AG08396 (cell line): ENCODE data around the gene TLX3.
"Not testable (repeated sequence)": the region's sequence is repeated elsewhere in the genome, so short reads cannot be mapped to it uniquely, and the experiment has no call there.

ENCODE experiments used
- DNase-seq: peaks from one replicate; pipeline ENCODE4 v3.0.0; 2012; ENCODE audit warnings: low spot score, mixed read lengths

TLX3 gene

DNA sequence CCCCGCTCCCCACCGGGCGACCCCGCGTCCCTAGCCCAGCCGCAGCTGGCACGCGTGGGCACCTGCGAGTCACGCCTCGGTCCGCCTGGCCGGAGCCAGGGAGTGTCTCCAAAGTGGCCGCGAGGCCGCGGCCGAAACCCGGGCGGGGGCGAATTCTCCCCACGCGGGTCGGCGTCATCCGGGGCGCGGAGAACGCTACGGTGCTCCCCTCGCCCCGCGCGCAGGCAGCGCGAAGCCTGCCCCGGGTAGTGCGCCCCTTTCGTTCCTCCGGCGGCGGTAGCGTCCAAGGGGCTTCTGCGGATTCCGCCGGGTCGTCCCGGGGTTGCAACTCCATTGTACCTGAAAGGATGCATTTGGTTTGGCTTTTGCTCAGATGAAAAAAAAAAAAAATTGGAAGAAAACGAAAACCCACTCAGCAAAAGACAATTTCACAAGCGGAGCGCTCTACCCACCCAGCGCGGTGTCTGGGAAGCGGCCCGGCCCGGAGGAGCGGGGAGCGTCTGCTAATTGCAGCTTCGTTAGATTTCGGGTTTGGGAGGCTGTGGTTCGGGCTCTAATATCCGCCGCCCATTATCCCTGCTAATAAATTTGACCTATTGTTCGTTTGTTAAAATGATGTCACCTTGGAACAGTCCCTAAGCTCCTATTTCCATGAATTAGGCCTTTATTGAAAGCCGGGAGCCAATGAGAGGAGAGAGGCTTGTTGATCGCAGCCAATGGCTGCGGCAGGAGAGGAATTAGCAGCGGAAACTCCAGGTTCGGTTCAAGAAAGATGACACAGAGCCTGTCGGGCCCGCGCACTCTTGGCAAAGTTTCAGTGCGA, at the start of gene TLX3:
TSS of gene TLX3 (plus strand) at position 796 of the 823 bp plus-strand sequence. CDS start 118 bp downstream, outside the sequence.
- peak; percentile 38 for DNase-seq

DNA sequence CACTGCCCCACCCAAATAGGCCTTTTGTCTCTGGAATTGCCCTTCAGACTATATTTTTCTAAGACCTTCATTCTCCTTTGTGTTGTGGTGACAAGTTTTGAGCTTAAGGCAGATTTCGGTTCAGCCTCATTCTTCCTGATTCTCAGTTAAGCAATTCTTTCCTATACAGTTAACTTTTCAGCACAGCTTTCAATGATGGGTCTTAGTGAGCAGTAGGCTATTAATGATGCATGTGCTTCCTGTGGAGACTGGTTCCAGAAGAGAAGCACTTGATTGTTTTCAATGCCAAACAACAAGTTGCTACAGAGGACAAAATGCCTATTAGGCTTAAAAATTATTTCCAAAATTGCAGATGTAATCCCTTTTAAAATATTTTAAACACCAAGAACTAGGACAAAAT, 47.7 kb upstream of the TLX3 start:
- no peak for DNase-seq

GRCh38 chr5:171261904-171262303, 47.1 kb upstream of the TLX3 start:
- no peak for DNase-seq

DNA sequence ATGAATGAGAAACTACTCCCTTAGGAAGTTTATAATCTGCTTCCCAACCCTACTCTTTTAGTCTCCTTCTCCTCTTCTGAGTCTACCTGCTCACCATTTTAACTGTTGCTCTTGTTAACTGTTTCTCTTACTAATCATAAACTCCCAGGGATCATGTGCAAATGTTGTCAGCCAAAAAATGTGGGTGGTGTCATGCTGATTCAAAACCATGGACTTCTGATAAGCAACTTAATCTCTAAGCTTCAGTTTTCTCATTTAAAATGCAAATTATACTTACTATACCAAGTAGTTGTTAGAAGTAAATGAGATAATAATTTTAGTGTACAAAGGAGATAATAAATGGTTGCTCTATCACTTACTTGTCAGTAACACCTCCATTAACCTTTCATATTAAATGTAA, 45.9 kb upstream of the TLX3 start:
- DNase-seq = no peak

- no peak for DNase-seq
These were observed 44.2 kb upstream of the TLX3 start for GRCh38 chr5:171264843-171265242.

DNA sequence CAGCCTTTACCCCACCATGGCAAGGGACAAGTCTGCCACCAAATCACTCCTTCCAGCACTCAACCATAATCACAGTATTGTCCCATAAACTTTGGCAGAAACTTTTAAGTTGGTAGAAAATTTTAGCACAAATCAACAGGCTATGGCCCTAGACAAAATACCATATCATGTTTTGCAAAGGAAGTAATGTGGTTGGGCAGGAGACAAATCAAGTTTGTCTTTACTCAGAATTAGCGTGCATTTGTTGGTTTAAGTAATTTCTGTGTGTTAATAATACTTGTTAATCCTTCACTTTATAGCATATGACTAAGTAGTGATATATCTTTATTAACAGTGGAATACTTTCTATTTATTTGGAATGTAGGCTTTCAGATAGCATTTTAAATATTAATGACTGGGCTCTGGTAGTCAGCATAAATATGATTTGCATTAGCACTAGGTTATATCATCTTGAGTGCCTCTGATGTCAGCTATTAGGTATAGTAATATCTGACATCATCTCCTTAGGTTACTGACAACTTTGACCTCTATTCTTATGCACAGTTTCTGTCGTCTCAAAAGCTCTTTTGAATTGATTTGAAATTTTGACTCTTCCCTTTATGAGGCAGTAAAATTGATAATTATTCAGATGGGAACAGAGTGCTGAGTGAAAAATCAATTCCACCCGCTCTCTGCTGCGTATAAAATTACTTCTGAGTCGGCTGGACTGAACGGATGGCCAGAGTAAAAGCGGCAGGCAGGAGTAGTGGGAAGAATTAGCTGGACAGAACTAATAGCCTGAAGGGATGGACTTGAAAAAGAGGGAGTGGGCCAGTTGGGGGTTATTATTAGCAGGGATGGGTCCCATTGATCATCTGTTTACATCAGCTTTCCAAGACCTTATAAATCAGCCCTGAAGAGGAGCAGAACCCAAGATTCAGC, 40.1 kb upstream of the TLX3 start:
- no peak for DNase-seq

DNA sequence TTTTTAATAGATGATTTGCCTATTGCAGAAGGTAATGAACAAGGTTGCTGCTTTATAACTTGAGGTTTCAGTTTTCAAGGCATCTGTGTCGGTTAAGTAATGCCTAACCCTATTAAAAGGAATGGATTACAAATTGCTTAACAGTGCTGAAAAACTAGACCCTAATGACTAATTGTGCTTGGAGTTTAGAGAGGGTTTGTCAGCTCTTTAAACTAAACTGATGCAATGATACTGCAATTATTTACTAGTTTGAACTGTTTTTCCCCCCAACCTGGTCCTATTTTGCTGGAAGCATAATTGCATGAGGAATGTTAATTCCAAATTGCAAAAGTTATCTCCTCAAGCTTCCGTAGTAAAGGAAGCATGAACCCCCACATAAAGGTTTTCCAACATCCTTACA, 39.3 kb upstream of the TLX3 start:
- DNase-seq = no peak

GRCh38 chr5:171270136-171270535, 38.9 kb upstream of the TLX3 start:
- no peak for DNase-seq

- DNase-seq = no peak
These were observed 37.2 kb upstream of the TLX3 start for GRCh38 chr5:171271798-171272197.

DNA sequence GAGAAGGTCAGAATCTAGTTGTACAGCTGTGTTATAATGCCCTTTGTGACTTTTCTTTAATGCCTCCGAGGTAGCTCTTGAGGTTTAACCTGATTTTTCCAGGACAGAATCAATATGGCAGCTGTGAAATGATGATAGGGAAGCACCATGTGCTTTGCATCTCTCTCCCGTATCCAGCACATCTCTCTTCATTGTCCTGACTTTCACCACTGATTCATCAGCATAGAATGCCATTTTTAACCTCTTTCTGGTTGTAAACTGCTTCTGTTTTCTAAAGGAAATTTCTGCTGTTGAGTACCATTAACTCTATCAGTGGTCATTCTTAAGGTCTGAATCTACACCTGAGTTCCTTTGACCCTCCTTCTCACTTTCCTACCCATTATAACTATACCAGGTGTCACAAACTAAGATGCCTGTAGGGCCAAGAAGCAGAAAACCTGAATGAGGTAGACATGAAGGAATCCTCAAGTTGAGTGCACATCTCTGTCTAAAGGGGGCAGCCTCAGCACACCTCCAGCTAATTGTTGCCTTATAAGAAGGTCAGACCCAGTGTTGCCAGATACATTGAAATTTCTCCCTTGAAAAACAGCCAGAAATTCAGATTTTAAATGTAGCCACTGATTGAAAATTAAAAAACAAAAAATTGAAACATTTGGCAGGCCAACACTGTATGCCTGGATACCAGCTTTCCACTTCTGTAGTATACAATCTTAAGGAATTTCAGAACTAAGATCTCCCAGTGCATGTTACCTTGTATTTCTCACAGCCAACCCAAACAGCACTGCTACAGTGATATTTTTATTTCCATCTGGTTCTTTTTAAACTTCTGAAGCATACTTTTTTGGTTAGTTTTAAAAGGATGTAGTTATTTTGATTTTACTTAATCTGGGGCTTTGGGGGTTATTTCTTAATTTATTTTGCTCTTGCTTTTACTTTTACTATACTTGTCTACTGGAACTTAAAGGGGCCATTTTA, 35.8 kb upstream of the TLX3 start:
- DNase-seq = no peak

GRCh38 chr5:171275841-171276544, 33.1 kb upstream of the TLX3 start:
- DNase-seq = no peak

DNA sequence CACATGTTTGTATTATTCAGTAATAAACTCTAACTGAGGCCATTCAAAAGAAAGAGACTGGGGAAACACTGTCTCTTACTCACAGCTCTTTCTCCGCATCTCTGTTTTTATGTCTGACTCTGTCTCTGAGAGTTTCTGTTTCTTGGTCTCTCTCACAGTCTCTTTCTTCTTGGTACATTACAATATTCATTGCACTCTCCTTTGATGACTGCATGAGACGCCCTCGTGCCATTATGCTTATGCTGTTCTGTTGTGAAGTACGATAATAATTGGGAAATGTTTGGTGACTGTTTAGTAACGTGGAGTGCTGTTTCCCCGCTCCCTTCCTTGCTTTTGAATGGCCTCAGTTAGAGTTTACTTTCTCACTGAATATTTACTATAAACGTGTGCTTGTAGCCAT, 25.3 kb upstream of the TLX3 start:
- DNase-seq = no peak

DNA sequence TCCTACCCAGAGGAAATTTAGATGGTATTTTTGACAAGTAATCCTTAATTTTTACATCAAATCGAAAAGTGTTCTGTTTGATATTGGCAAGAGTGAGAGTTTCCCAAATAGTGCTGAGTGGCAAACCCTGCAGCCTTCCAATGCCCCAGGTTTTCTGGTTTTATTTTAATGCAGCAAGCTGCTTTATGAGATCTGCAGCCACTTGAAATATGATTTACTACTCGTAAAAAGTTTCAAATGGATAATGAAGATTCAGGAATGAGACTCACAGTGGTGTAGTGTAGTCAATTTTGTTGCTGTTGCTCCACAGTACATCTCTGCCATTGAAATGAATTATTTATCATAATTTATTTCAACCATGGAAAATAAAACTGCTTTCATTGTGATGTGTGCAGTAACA, 23.6 kb upstream of the TLX3 start:
- DNase-seq = no peak

- DNase-seq = no peak
These were observed 21.0 kb upstream of the TLX3 start for GRCh38 chr5:171288066-171288465.

DNA sequence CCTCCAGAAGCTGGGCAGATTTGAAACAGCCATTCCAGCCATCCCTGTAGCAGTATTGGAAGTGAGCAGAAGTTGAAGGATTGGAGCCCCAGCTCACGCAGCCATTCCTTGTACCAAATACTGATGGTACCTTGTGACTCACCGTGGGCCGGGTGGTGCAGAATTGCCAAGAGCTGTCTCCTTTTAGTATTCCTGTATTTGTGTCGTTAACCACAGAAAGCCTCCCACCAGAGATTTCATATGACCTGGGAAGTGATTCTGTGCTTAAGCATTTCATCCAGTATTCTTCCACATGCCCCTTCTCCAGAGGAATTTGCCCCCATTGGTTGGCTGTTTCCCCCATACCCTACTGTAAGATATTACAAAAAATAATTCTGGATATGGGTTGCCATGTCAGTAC, 17.7 kb upstream of the TLX3 start:
- DNase-seq = no peak

DNA sequence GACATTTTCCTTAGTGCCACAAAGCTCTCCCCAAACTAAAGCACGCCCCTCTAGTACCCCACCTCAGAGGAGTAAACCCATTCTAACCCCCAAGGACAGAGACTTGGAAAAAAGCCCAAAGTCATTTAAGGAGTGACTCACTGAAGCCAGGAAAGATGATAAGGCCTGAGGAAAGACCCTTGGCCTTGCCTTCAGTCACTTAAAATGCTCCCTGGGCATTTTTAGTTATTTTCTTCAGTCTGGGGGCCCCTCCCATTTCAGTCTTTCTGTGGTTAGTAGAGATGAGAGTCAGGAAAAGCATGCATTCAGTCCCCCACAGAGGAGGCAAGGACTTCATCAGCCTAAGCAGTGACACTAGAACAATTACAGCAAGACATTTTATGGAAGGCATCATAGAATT, 13.7 kb upstream of the TLX3 start:
- no peak for DNase-seq

GRCh38 chr5:171295801-171296200, 13.2 kb upstream of the TLX3 start:
- DNase-seq = no peak

DNA sequence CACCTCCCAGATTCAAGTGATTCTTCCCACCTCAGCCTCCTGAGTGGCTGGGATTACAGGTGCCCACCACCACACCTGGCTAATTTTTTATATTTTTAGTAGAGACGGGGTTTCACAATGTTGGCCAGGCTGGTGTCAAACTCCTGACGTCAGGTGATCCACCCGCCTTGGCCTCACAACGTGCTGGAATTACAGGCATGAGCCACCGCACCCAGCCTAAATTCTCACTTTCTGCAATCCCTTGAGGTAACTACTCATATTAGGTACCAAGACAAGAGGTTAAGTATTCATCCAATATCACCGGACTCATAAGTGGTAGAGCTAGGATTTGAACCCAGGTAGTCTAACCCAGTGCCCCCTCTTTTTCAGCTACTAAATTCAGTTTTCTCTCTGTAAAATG, 11.1 kb upstream of the TLX3 start:
- DNase-seq = not testable (repeated sequence)

- DNase-seq = no peak
These were observed 9.8 kb upstream of the TLX3 start for GRCh38 chr5:171299228-171299627.

DNA sequence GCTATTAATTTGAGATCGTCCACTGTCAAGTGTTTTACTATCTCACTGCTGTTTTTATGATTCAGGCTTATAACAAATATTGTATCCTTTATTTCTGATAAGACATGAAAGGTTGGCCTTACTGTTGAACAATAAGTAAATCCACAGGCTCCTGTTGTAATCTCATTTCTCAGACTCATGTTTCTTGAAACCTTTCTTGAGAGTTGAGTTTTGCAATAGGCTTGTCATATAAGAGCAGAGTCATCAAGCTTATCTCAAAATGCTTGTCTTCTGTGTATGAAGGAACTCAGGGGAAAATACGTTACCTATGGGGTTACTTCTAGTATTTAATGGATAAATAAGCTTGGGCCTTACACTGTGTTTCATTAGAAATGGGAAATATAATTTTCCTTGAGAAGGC, 9.2 kb upstream of the TLX3 start:
- DNase-seq = no peak

- DNase-seq = no peak
These were observed 8.7 kb upstream of the TLX3 start for GRCh38 chr5:171300358-171300757.
